Measurements from ENCODE around the gene TSPAN4. TPM values are rescaled to one million over a fixed set of nuclear protein-coding genes. Genes with fewer than 3 reads are reported as not detected.

Gene TSPAN4
- total RNA-seq, 3 donors from 2014 or later (not counting 1 experiment from before 2014, with no cell fraction given): 11.2 to 18.6 (median 14.6) TPM

- Histone ChIP-seq H3K27me3 (ENCODE audit: control insufficient read depth, insufficient read depth, low read length) (no peaks in the 10 kb centered on the region), H3K4me3 (ENCODE audit: low read length) (no peak overlapping the region), H3K27ac (ENCODE audit: low read length) (no peak overlapping the region), H3K9me3 (ENCODE audit: control insufficient read depth, insufficient read depth, low read length) (no peaks in the 10 kb centered on the region), H3K4me1 (ENCODE audit: control insufficient read depth, insufficient read depth, low read length) (peaks cover 26% of the 10 kb centered on the region), H3K36me3 (ENCODE audit: control insufficient read depth, insufficient read depth, low read length) (no peaks in the 10 kb centered on the region)
- Mint-ChIP-seq H3K9me3 (no peaks in the 10 kb centered on the region), H3K27me3 (ENCODE audit: low read depth in 2 of 2) (no peaks in the 10 kb centered on the region), H3K4me1 (peaks cover 11 to 13% of the 10 kb centered on the region in 2 donors), H3K27ac (no peak overlapping the region), H3K4me3 (no peak overlapping the region), H3K36me3 (no peaks in the 10 kb centered on the region)
- WGBS (ENCODE audit: insufficient coverage): 97% methylated on average over 13 of the region's 14 CpGs
- intact Hi-C loops (cut with micrococcal nuclease): loop anchor here (10.0 kb wide), 1 partner anchor 67 kb away; the partner anchor contains the start of genes POLR2L and TSPAN4
- no peak for ATAC-seq
- no peak for DNase-seq
- TF ChIP-seq, protein P1, sequence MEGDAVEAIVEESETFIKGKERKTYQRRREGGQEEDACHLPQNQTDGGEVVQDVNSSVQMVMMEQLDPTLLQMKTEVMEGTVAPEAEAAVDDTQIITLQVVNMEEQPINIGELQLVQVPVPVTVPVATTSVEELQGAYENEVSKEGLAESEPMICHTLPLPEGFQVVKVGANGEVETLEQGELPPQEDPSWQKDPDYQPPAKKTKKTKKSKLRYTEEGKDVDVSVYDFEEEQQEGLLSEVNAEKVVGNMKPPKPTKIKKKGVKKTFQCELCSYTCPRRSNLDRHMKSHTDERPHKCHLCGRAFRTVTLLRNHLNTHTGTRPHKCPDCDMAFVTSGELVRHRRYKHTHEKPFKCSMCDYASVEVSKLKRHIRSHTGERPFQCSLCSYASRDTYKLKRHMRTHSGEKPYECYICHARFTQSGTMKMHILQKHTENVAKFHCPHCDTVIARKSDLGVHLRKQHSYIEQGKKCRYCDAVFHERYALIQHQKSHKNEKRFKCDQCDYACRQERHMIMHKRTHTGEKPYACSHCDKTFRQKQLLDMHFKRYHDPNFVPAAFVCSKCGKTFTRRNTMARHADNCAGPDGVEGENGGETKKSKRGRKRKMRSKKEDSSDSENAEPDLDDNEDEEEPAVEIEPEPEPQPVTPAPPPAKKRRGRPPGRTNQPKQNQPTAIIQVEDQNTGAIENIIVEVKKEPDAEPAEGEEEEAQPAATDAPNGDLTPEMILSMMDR (IDR thresholded peaks at IDR 0.05): no peak
Observed at GRCh38 chr11:912266-912665, 69.6 kb downstream of the TSPAN4 start.

GRCh38 chr11:913043-913442, 70.4 kb downstream of the TSPAN4 start:
- TF ChIP-seq, protein P1 (IDR thresholded peaks at IDR 0.05): no peak
- no peak overlapping the region for H3K4me3 ChIP-seq (ENCODE audit: low read length)
- no peaks in the 10 kb centered on the region for H3K36me3 Mint-ChIP-seq
- no peaks in the 10 kb centered on the region for H3K9me3 Mint-ChIP-seq
- peaks cover 11 to 13% of the 10 kb centered on the region in 2 donors for H3K4me1 Mint-ChIP-seq
- WGBS (ENCODE audit: insufficient coverage): 86% methylated on average over 4 of the region's 4 CpGs
- H3K27ac ChIP-seq (ENCODE audit: low read length): no peak overlapping the region
- no peaks in the 10 kb centered on the region for H3K36me3 ChIP-seq (ENCODE audit: control insufficient read depth, insufficient read depth, low read length)
- no peaks in the 10 kb centered on the region for H3K27me3 ChIP-seq (ENCODE audit: control insufficient read depth, insufficient read depth, low read length)
- no peak overlapping the region for H3K4me3 Mint-ChIP-seq
- no peaks in the 10 kb centered on the region for H3K9me3 ChIP-seq (ENCODE audit: control insufficient read depth, insufficient read depth, low read length)
- DNase-seq (no peak), ATAC-seq (no peak)
- intact Hi-C loops (cut with micrococcal nuclease): loop anchor here (10.0 kb wide), 1 partner anchor 68 kb away; the partner anchor contains the start of genes POLR2L and TSPAN4
- no peak overlapping the region for H3K27ac Mint-ChIP-seq
- H3K4me1 ChIP-seq (ENCODE audit: control insufficient read depth, insufficient read depth, low read length): peaks cover 22% of the 10 kb centered on the region
- H3K27me3 Mint-ChIP-seq (ENCODE audit: low read depth in 2 of 2): no peaks in the 10 kb centered on the region

- no peaks in the 10 kb centered on the region for H3K9me3 ChIP-seq (ENCODE audit: control insufficient read depth, insufficient read depth, low read length)
- no peaks in the 10 kb centered on the region for H3K27me3 ChIP-seq (ENCODE audit: control insufficient read depth, insufficient read depth, low read length)
- no peaks in the 10 kb centered on the region for H3K36me3 Mint-ChIP-seq
- H3K4me3 ChIP-seq (ENCODE audit: low read length): no peak overlapping the region
- no peaks in the 10 kb centered on the region for H3K27me3 Mint-ChIP-seq (ENCODE audit: low read depth in 2 of 2)
- DNase-seq: no peak
- no peaks in the 10 kb centered on the region for H3K36me3 ChIP-seq (ENCODE audit: control insufficient read depth, insufficient read depth, low read length)
- ATAC-seq: no peak
- WGBS (ENCODE audit: insufficient coverage): 95% methylated on average over 5 of the region's 5 CpGs
- TF ChIP-seq, protein P1 (IDR thresholded peaks at IDR 0.05): no peak
- peaks cover 22% of the 10 kb centered on the region for H3K4me1 ChIP-seq (ENCODE audit: control insufficient read depth, insufficient read depth, low read length)
- no peak overlapping the region for H3K27ac Mint-ChIP-seq
- H3K4me3 Mint-ChIP-seq: no peak overlapping the region
- H3K4me1 Mint-ChIP-seq: peaks cover 7 to 10% of the 10 kb centered on the region in 2 donors
- intact Hi-C loops (cut with micrococcal nuclease): loop anchor here (10.0 kb wide), 1 partner anchor 69 kb away; the partner anchor contains the start of genes POLR2L and TSPAN4
- H3K27ac ChIP-seq (ENCODE audit: low read length): no peak overlapping the region
- no peaks in the 10 kb centered on the region for H3K9me3 Mint-ChIP-seq
Observed at GRCh38 chr11:914204-914603, 71.6 kb downstream of the TSPAN4 start.
